ENCODE measurements around the gene CFAP46.
"Not testable (repeated sequence)": the region's sequence is repeated elsewhere in the genome, so short reads cannot be mapped to it uniquely, and the experiment has no call there.

Gene CFAP46

DNA sequence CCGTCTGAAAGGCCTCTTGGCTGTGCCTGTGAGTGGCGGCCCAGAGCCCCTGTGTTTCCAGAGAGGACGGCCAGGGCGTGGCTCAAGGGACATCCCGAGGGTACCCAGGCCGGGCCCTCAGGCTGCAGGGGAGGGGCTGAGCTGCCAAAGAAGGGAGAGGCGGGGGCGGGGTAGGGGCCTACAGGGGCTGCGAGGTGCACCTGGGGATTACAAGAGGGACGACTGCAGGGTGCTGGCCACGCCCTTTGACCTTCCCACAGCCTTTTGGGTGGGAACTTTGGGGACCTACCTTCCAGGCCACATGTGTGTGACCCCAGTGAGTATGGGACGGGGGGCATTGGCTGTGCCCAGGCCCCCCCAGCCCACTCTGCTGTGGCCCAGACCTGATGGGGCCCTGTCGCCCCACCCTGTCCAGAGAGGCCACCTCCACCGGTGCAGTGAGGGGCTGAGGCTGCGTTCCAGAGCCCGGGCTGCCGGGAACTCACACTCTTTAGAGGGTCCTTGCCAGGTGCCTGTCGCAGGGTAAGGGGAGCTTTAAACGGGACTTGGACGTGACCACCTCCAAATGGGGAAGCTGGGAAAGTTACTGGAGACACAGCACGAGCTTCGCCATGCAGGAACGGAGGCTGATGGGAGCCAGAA is 137.5 kb downstream of the CFAP46 start:
- no peak for DNase-seq (ENCODE audit: low spot score)

DNA sequence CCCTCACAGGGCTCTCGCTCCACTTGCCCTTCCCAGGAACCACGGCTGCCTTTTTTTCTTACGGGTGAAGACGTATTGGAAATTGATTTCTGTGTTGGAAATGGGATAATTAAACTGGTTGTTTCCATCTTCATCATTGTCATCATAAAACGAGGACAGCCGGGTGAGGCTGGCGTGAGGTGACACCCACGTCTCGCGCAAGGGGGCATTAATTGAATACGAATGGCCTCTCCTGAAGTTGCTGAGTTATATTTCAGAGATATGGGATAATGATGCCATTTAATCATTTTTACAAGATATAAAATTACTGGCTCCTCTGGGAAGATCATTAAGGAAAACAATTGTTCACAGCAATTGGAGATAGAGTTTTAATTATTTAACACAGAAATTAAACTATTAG is 138.1 kb downstream of the CFAP46 start:
- DNase-seq (ENCODE audit: low spot score) = no peak

- no peak for DNase-seq (ENCODE audit: low spot score)
Measured at GRCh38 chr10:132803416-132804210, 138.8 kb downstream of the CFAP46 start.

GRCh38 chr10:132802694-132803320 is 139.6 kb downstream of the CFAP46 start:
- DNase-seq (ENCODE audit: low spot score) = no peak

DNA sequence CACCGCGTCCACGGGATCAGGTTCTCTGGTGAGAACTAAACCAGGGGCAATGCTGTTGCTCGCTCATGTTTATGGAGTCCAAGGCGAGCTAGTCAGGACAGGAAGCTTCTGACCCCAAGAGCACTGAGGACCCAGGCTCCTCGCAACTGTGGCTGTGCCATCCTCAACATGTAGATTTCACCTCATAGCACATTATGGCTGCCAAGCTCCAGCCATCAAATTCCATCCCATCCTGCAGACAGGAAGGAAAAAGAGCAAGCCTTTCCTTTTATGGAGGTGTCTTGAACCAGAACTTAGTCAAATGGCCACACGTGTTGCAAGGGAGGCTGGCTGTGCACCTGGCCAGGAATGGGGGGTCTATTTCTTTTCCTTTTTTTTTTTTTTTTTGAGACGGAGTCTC is 140.3 kb downstream of the CFAP46 start:
- DNase-seq (ENCODE audit: low spot score) = no peak

- DNase-seq (ENCODE audit: low spot score) = no peak
Measured at GRCh38 chr10:132799865-132800264, 142.5 kb downstream of the CFAP46 start.

GRCh38 chr10:132798876-132799275 is 143.5 kb downstream of the CFAP46 start:
- DNase-seq (ENCODE audit: low spot score) = no peak

GRCh38 chr10:132798403-132798802 is 144.0 kb downstream of the CFAP46 start:
- DNase-seq (ENCODE audit: low spot score) = no peak

DNA sequence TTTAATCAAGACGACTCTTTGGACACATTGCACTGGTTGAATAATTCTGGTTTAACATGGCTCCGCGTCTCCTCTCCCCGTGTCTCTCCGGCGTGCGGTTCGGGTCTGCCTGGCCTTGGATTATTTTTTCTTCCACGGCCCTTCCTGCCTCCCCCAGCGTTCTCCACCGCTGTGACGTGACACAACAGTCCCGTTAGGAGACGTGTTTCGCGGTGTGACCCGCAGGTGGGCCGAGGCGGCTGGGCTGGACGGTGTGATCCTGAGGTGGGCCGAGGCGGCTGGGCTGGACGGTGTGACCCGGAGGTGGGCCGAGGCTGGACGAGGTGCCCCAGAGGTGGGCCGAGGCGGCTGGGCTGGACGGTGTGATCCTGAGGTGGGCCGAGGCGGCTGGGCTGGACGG is 144.4 kb downstream of the CFAP46 start:
- DNase-seq (ENCODE audit: low spot score) = not testable (repeated sequence)

GRCh38 chr10:132796846-132797245 is 145.5 kb downstream of the CFAP46 start:
- no peak for DNase-seq (ENCODE audit: low spot score)

- DNase-seq (ENCODE audit: low spot score) = no peak
Measured at GRCh38 chr10:132793871-132794849, 148.2 kb downstream of the CFAP46 start.

GRCh38 chr10:132793213-132793612 is 149.2 kb downstream of the CFAP46 start:
- DNase-seq (ENCODE audit: low spot score) = no peak

DNA sequence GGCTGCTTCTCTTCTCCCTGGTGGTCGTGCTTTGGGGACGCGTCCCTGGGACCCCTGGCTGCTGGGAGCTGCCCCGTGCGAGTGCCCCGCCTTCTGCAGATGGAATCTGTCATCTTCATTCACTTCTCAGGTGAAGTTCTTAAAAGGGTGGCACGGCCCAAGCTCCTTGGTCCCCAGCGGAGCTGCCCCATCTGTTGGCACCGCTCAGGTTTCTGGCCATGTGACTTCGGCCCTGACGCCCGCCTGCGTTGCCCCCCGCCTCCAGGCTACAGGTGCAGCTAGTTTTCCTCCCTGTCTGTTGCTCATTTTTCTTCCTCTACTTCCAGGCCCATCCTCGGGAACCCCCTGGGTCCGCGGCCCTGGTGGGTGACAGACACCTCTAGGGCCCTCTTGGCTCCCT is 149.6 kb downstream of the CFAP46 start:
- no peak for DNase-seq (ENCODE audit: low spot score)

DNA sequence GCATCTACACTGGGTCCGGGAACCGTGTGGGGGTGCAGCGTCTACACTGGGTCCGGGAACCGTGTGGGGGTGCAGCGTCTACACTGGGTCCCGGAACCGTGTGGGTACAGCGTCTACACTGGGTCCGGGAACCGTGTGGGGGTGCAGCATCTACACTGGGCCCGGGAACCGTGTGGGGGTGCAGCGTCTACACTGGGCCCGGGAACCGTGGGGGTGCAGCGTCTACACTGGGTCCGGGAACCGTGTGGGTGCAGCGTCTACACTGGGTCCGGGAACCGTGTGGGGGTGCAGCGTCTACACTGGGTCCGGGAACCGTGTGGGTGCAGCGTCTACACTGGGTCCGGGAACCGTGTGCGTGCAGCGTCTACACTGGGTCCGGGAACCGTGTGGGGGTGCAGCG is 150.3 kb downstream of the CFAP46 start:
- not testable (repeated sequence) for DNase-seq (ENCODE audit: low spot score)

- no peak for DNase-seq (ENCODE audit: low spot score)
Measured at GRCh38 chr10:132790934-132791829, 151.2 kb downstream of the CFAP46 start.

- DNase-seq (ENCODE audit: low spot score) = no peak
Measured at GRCh38 chr10:132790470-132790869, 151.9 kb downstream of the CFAP46 start.

- no peak for DNase-seq (ENCODE audit: low spot score)
Measured at GRCh38 chr10:132789659-132790148, 152.7 kb downstream of the CFAP46 start.

DNA sequence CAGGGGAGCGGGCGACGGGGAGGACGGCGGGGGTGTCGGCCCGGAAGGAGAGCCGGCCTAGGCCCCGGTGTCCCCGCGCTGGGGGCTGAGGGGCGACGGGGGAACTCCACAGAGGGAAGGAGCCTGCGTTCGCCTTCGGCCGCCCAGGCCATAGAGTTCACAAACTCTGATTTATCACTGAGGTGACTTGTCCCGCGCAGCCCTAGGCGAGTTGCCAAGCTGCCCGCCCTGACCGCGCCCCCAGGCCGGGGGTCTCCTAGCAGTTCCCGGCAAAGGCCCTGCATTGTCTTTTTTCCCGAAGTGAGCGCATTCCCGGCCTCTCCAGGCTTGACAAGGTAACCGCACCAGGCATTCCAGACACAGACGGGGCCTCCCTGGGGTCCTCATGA is 153.5 kb downstream of the CFAP46 start:
- no peak for DNase-seq (ENCODE audit: low spot score)

DNA sequence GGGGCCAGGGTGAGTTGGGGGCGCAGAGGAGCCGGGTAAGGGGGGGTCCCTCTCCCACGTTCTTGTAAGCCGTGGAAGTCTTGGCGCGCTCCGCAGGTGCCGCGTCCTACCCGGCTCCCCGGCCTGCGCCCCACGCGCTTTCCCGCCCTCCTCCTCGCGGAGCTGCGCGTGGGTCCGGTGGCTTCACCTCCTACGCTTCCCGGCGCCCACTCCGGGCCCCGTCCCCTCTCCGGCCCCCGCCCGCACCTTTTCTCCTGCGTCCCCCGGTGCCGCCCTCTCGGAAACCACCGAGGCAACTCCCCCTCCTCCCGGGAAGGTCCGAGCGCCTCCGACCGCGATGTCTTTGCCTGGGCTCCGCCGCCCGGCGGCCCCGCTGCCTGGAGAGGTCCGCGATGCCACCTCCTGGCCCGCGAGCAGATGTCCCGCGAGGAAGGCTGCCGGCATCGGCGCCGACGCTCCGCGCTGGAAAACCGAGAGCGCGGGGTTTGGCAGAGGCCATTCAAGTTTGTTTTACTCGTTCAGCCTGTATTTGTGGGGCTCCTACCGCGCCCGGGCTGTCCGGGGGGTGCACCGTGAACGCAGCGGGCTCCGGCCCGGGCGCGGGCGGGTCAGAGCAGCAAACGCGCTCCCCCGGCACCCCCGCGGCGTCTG is 154.1 kb downstream of the CFAP46 start:
- no peak for DNase-seq (ENCODE audit: low spot score)

DNA sequence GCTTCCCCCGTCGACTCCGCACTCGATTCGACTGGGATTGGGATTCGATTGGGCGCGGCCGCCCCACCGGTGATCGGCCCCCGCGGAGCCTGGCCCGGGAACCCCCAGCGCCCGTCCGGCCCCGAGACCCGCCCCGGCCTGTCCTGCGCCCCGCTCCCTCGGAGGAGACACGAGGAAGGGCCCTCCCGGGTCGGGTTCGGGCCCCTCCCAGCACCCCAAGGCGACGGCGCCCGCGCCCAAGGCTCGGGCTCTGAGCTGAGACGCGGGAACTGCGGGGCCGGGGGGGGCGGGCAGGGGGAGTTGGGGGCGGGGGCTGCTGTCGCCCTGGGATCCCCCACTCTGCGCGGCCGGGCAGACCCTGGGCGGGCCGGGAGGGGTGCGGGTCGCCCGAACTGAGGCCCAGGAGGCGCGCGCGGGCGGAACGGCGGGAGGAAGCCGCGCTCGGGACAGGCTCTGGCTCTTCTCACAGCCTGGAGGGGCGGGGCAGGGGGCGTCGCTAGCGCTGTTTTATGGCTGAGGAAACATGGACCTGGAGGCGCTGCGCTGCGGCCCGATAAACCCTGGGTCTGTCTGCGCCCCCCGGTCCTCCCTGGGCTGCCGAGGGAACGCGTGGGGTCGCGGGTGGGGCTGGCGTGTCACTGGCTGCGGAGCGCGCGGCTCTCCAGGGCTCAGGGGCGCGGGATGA is 154.7 kb downstream of the CFAP46 start:
- DNase-seq (ENCODE audit: low spot score) = no peak
